H1 (cell line): Measurements from ENCODE around the gene MTFR1L. TPM values are rescaled to one million over a fixed set of nuclear protein-coding genes. Genes with fewer than 3 reads are reported as not detected.

ENCODE experiments used
- CTCF ChIA-PET: fragments of 300-600 bp; sonication (Branson Sonifier 250); formaldehyde crosslinking; loops from one replicate; lab custom pipeline; 2021; ENCODE audit not compliant: partially characterized antibody; lab: Charles Lee
- POLR2A ChIA-PET: fragments of 300-600 bp; sonication (Branson Sonifier 250); formaldehyde crosslinking; loops from one replicate; lab custom pipeline; 2021; ENCODE audit warnings: inconsistent platforms; ENCODE audit not compliant: partially characterized antibody; lab: Charles Lee
- DNase-seq, 2 experiments: peaks; one replicate each; pipeline versions ENCODE4 v3.0.0 to v3.0.0-alpha.2; 2010 to 2022; ENCODE audit warnings: low spot score in 2 of 2, low read depth in 1 of 2, mixed read lengths in 1 of 2
- FAIRE-seq: peaks from 2 replicates; lab custom pipeline; 2011; peaks lifted over from hg19 to GRCh38; lab: Jason Lieb, UNC
- H2AFZ ChIP-seq: 2 replicates; pipeline ENCODE4 v1.8.1; 2012; ENCODE audit warnings: low read length, inconsistent platforms
- H2AK5ac ChIP-seq: 2 replicates; pipeline ENCODE4 v1.6.1; 2013; ENCODE audit warnings: low read depth, low read length
- H2BK120ac ChIP-seq: replicated peaks from 2 replicates; pipeline ENCODE3; 2013; ENCODE audit warnings: low read depth, low read length, inconsistent platforms
- H2BK12ac ChIP-seq: 2 replicates; pipeline ENCODE4 v1.6.1; 2013; ENCODE audit warnings: low read depth, low read length
- H2BK15ac ChIP-seq: 2 replicates; pipeline ENCODE4 v1.6.1; 2013; ENCODE audit warnings: low read length
- H2BK20ac ChIP-seq: 2 replicates; pipeline ENCODE4 v1.6.1; 2013; ENCODE audit warnings: low read length
- H2BK5ac ChIP-seq: 2 replicates; pipeline ENCODE4 v1.6.1; 2013; ENCODE audit warnings: low read depth, low read length
- H3K14ac ChIP-seq: 2 replicates; pipeline ENCODE4 v1.6.1; 2013; ENCODE audit warnings: inconsistent platforms; ENCODE audit not compliant: insufficient read length
- H3K18ac ChIP-seq: 2 replicates; pipeline ENCODE4 v1.6.1; 2013; ENCODE audit warnings: low read length; ENCODE audit errors: extremely low read depth
- H3K23ac ChIP-seq: 2 replicates; pipeline ENCODE4 v1.6.1; 2013; ENCODE audit warnings: inconsistent platforms; ENCODE audit not compliant: insufficient read length
- H3K23me2 ChIP-seq: 2 replicates; pipeline ENCODE4 v1.6.1; 2013; ENCODE audit warnings: low read depth, low read length
- H3K27ac ChIP-seq: 2 replicates; pipeline ENCODE4 v1.6.1; 2011; ENCODE audit warnings: low read depth, low read length, inconsistent platforms
- H3K27me3 ChIP-seq, 4 experiments: replicated peaks in 1 of 4; 1 replicate in 1 of 4; 2 replicates in 3 of 4; pipeline versions ENCODE4 v1.6.1 to v1.8.1; 2011 to 2013; ENCODE audit warnings: low read length in 3 of 4, mild to moderate bottlenecking in 3 of 4, inconsistent platforms in 2 of 4, mixed read lengths in 2 of 4, moderate library complexity in 1 of 4; ENCODE audit not compliant: control insufficient read depth in 3 of 4, insufficient read depth in 3 of 4; ENCODE audit errors: extremely low read depth in 1 of 4
- H3K36me3 ChIP-seq, 4 experiments: 2 replicates each; pipeline versions ENCODE4 v1.6.1 to v1.8.1; 2011 to 2013; ENCODE audit warnings: mild to moderate bottlenecking in 4 of 4, low read length in 3 of 4, moderate library complexity in 2 of 4, control low read depth in 1 of 4, inconsistent platforms in 1 of 4; ENCODE audit not compliant: insufficient read depth in 4 of 4, control insufficient read depth in 2 of 4
- H3K4ac ChIP-seq: replicated peaks from 2 replicates; pipeline ENCODE3; 2013; ENCODE audit warnings: low read length, low read depth, mixed read lengths, inconsistent platforms; ENCODE audit not compliant: insufficient read length
- H3K4me1 ChIP-seq, 4 experiments: replicated peaks in 1 of 4; 1 replicate in 1 of 4; 2 replicates in 3 of 4; pipeline versions ENCODE4 v1.6.1 to v1.8.1; 2011 to 2013; ENCODE audit warnings: low read length in 3 of 4, inconsistent platforms in 2 of 4, mixed read lengths in 1 of 4; ENCODE audit not compliant: insufficient read depth in 4 of 4, control insufficient read depth in 3 of 4
- H3K4me2 ChIP-seq, 2 experiments: 2 replicates each; pipeline versions ENCODE4 v1.6.1 to v1.8.1; 2011 to 2013; ENCODE audit warnings: low read depth in 2 of 2, low read length in 2 of 2, control low read depth in 1 of 2, inconsistent platforms in 1 of 2, mild to moderate bottlenecking in 1 of 2; ENCODE audit not compliant: insufficient read depth in 1 of 2
- H3K4me3 ChIP-seq, 4 experiments: fragments of 200-600, 300-600 bp in 1 of 4; sonication (generic), shearing (Covaris generic), sonication (Bioruptor Twin) in 1 of 4; 2 replicates each; pipeline versions ENCODE4 v1.5.1 to v1.8.1; 2011 to 2016; ENCODE audit warnings: low read length in 4 of 4, low read depth in 3 of 4, control low read depth in 2 of 4, inconsistent platforms in 2 of 4, mild to moderate bottlenecking in 2 of 4, mixed read lengths in 1 of 4, moderate library complexity in 1 of 4; ENCODE audit not compliant: insufficient read depth in 2 of 4; ENCODE audit errors: extremely low read depth in 1 of 4
- H3K56ac ChIP-seq: replicated peaks from 2 replicates; pipeline ENCODE3; 2013; ENCODE audit warnings: low read depth, mild to moderate bottlenecking, mixed read lengths, low read length, inconsistent platforms; ENCODE audit not compliant: insufficient read length
- H3K79me1 ChIP-seq: 2 replicates; pipeline ENCODE4 v1.6.1; 2013; ENCODE audit warnings: low read depth, low read length, control low read depth
- H3K79me2 ChIP-seq, 2 experiments: 2 replicates each; pipeline versions ENCODE4 v1.6.1 to v1.8.1; 2012 to 2013; ENCODE audit warnings: low read length in 2 of 2, mild to moderate bottlenecking in 2 of 2, inconsistent platforms in 1 of 2; ENCODE audit not compliant: insufficient read depth in 2 of 2, control insufficient read depth in 1 of 2
- H3K9ac ChIP-seq, 4 experiments: replicated peaks in 1 of 4; 1 replicate in 1 of 4; 2 replicates in 3 of 4; pipeline versions ENCODE4 v1.6.1 to v1.8.1; 2011 to 2013; ENCODE audit warnings: low read depth in 3 of 4, low read length in 3 of 4, control low read depth in 2 of 4, mild to moderate bottlenecking in 2 of 4, moderate library complexity in 2 of 4, inconsistent platforms in 1 of 4; ENCODE audit errors: extremely low read depth in 1 of 4
- H3K9me3 ChIP-seq, 2 experiments: 2 replicates each; pipeline versions ENCODE4 v1.6.1 to v1.8.1; 2012 to 2013; ENCODE audit warnings: mild to moderate bottlenecking in 2 of 2, moderate library complexity in 2 of 2, control low read depth in 1 of 2, inconsistent platforms in 1 of 2, low read depth in 1 of 2, low read length in 1 of 2, mixed read lengths in 1 of 2; ENCODE audit not compliant: insufficient read depth in 2 of 2
- H4K20me1 ChIP-seq, 2 experiments: replicated peaks in 1 of 2; 2 replicates each; pipeline versions ENCODE3 to v1.8.1; 2011 to 2013; ENCODE audit warnings: inconsistent platforms in 2 of 2, low read length in 2 of 2, mild to moderate bottlenecking in 1 of 2; ENCODE audit not compliant: insufficient read depth in 2 of 2, control insufficient read depth in 1 of 2
- H4K5ac ChIP-seq: 2 replicates; pipeline ENCODE4 v1.6.1; 2013; ENCODE audit warnings: low read length, low read depth, mixed read lengths, inconsistent platforms; ENCODE audit not compliant: insufficient read length
- H4K8ac ChIP-seq: 2 replicates; pipeline ENCODE4 v1.8.0; 2013; ENCODE audit warnings: mild to moderate bottlenecking, moderate library complexity, low read length, inconsistent platforms; ENCODE audit not compliant: insufficient read depth; ENCODE audit errors: extremely low read depth
- H4K91ac ChIP-seq: replicated peaks from 2 replicates; pipeline ENCODE3; 2013; ENCODE audit warnings: low read length, mixed read lengths, inconsistent platforms; ENCODE audit not compliant: insufficient read length
- ATF2 ChIP-seq: IDR thresholded peaks from 2 replicates; pipeline ENCODE4 v1.6.1; 2012; ENCODE audit warnings: low read length, inconsistent platforms
- CREB1 ChIP-seq: IDR thresholded peaks from 2 replicates; pipeline ENCODE4 v1.6.1; 2012; ENCODE audit warnings: inconsistent platforms
- EGR1 ChIP-seq: IDR thresholded peaks from 2 replicates; pipeline ENCODE4 v1.6.1; 2011; ENCODE audit warnings: low read depth, low read length, borderline replicate concordance
- GABPA ChIP-seq: IDR thresholded peaks from 2 replicates; pipeline ENCODE4 v1.6.1; 2011; ENCODE audit warnings: mild to moderate bottlenecking, low read length, moderate library complexity, borderline replicate concordance; ENCODE audit not compliant: insufficient read depth
- HDAC6 ChIP-seq: IDR thresholded peaks from one replicate; pipeline ENCODE4 v1.7.1; 2012; ENCODE audit warnings: low read depth, mild to moderate bottlenecking, inconsistent platforms, low read length, moderate library complexity
- JUND ChIP-seq: IDR thresholded peaks from 2 replicates; pipeline ENCODE4 v1.6.1; 2011; ENCODE audit warnings: mild to moderate bottlenecking, improper control_type of control experiment, low read length
- NRF1 ChIP-seq: IDR thresholded peaks from 2 replicates; pipeline ENCODE4 v1.6.1; 2011; ENCODE audit warnings: mild to moderate bottlenecking, low read depth, low read length, improper control_type of control experiment
- RBBP5 ChIP-seq: IDR thresholded peaks from 2 replicates; pipeline ENCODE4 v1.7.1; 2012; ENCODE audit warnings: low read depth, mild to moderate bottlenecking, inconsistent platforms, low read length, moderate library complexity, borderline replicate concordance
- SP1 ChIP-seq: IDR thresholded peaks from 2 replicates; pipeline ENCODE4 v1.6.1; 2011; ENCODE audit warnings: low read depth, low read length
- SUZ12 ChIP-seq: fragments of 200-600 bp; sonication (generic); IDR thresholded peaks from 2 replicates; pipeline ENCODE4 v1.6.1; 2012; ENCODE audit warnings: mild to moderate bottlenecking, inconsistent platforms, low read length, moderate library complexity, mixed read lengths
- TAF1 ChIP-seq: IDR thresholded peaks from 2 replicates; pipeline ENCODE4 v1.6.1; 2011; ENCODE audit warnings: mild to moderate bottlenecking, low read depth, low read length
- ZNF274 ChIP-seq: IDR thresholded peaks from 2 replicates; pipeline ENCODE4 v1.7.0; 2012; ENCODE audit warnings: low read length, borderline replicate concordance; ENCODE audit errors: extremely low read depth
- WGBS, 2 experiments: shearing (Covaris generic) in 1 of 2; methylation state at CpG; one replicate each; pipeline versions ENCODE4 v1.1.6 to v1.1.7; 2013 to 2015; ENCODE audit warnings: low lambda C conversion rate in 2 of 2, mixed read lengths in 2 of 2, inconsistent platforms in 1 of 2, low coverage in 1 of 2, missing lambda C conversion rate in 1 of 2; ENCODE audit not compliant: insufficient replicate concordance in 2 of 2, insufficient coverage in 1 of 2, insufficient read length in 1 of 2; ENCODE audit errors: extremely low coverage in 1 of 2, missing lambda C conversion rate in 1 of 2; 5-methylcytosine and 5-hydroxymethylcytosine counted together
- polyA plus RNA-seq, 7 experiments: library from polyadenylated mRNA; depleted of rRNA in 3 of 7; stranded (reverse) in 5 of 7; unstranded in 2 of 7; fragments of >200 nt in 5 of 7; fragments of 200-250 nt in 2 of 7; gene quantifications; 1 replicate in 5 of 7; 2 replicates in 1 of 7; 4 replicates in 1 of 7; pipeline versions ENCODE4 v1.2.1 to v1.2.3, GENCODE V29; 2011 to 2013; ENCODE audit warnings: missing spikeins in 2 of 7, mixed read lengths in 2 of 7
- total RNA-seq: library from RNA; stranded (reverse); fragmentation: NEBNext Ultra II Directional; extraction: Animal tissue kit (Norgen Biotek cat#: 25700); gene quantifications from 2 replicates; pipeline ENCODE4 v1.2.1, GENCODE V29; 2021
- TF ChIP-seq, protein P1 (sequence below): IDR thresholded peaks from 2 replicates; pipeline ENCODE4 v1.6.1; 2011; ENCODE audit warnings: low read depth, mild to moderate bottlenecking, low read length; ENCODE audit not compliant: insufficient read depth

MTFR1L gene
- total and polyA plus RNA-seq, 2 of the 8 experiments (the other 6 are each of a cell fraction or from before 2014, with no cell fraction given) = 20.8 to 23.1 TPM

DNA sequence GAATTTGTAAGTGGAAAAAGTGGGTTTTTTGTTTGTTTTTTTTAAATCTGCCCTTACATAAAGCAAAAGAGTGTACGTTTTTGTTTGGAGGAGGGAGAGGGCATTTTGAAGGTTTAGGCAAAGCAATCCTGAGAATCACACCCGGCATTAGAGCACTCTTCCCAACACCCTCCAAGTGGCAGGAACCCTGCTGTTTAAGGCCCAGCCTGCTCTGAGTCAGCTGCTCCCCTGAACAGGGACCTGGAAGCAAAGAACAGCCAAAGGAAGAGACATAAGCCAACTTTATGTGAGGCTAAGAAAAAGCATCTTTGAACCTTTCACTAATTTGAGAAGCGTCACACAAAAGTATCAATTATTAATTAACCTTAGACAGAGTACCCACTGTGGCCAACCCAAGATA lies 16.9 kb downstream of the MTFR1L start:
- Histone ChIP-seq H3K23ac (no peak overlapping the region), H2AFZ (no peak overlapping the region), H3K4me1 (no peaks in the 10 kb centered on the region), H3K14ac (no peak overlapping the region), H3K4me3 (no peak overlapping the region), H3K9ac (no peak overlapping the region), H3K36me3 (peaks cover 11 to 48% (median 36%) of the 10 kb centered on the region in 4 experiments), H4K8ac (no peak overlapping the region), H3K27ac (no peak overlapping the region), H2BK12ac (no peak overlapping the region), H2BK120ac (no peak overlapping the region), H3K23me2 (no peaks in the 10 kb centered on the region), H2BK20ac (no peak overlapping the region), H3K27me3 (no peaks in the 10 kb centered on the region), H4K5ac (no peak overlapping the region), H3K4ac (no peak overlapping the region), H3K79me2 (peaks cover 0 to 18% of the 10 kb centered on the region in 2 experiments; a peak in 2 of 4 replicates), H2BK15ac (no peak overlapping the region), H4K20me1 (peaks cover 0 to 6% of the 10 kb centered on the region in 2 experiments), H3K9me3 (no peaks in the 10 kb centered on the region), H3K4me2 (no peak overlapping the region), H3K79me1 (no peaks in the 10 kb centered on the region; the same call in 1 of the 2 replicates), H3K18ac (no peak overlapping the region), H2AK5ac (no peak overlapping the region), H3K56ac (no peak overlapping the region), H2BK5ac (no peak overlapping the region), H4K91ac (no peak overlapping the region)
- DNase-seq (no peak), FAIRE-seq (no peak)
- WGBS, 2 experiments = 89 to 100% methylated on average over 1 to 3 of the region's 3 CpGs
- POLR2A ChIA-PET = interaction anchor here (0.9 to 1.0 kb wide), 2 partner anchors 10 to 22 kb away, joined by 3 to 4 read pairs; no protein-coding TSS in a partner anchor
- CTCF ChIA-PET = interaction anchor here (0.7 to 1.5 kb wide), 15 partner anchors 13 to 193 kb away, joined by 3 to 7 read pairs (median 3); no protein-coding TSS in a partner anchor
- TF ChIP-seq ATF2 (no peak), SUZ12 (no peak), HDAC6 (no peak), TAF1 (no peak), JUND (no peak), EGR1 (no peak), RBBP5 (no peak), CREB1 (no peak), SP1 (no peak), ZNF274 (no peak), NRF1 (no peak), GABPA (no peak)
- TF ChIP-seq, protein P1, sequence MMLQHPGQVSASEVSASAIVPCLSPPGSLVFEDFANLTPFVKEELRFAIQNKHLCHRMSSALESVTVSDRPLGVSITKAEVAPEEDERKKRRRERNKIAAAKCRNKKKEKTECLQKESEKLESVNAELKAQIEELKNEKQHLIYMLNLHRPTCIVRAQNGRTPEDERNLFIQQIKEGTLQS = no peak
